Esophagus squamous epithelium (tissue), 5 donors: Measurements from ENCODE around the gene PADI2. TPM values are rescaled to one million over a fixed set of nuclear protein-coding genes. Genes with fewer than 3 reads are reported as not detected.

ENCODE experiments used
- DNase-seq: peaks from one replicate; lab custom pipeline; 2025; lab: John Stamatoyannopoulos, UW
- H3K27ac ChIP-seq, 4 donors: fragments of 200-600 bp; sonication (generic); one replicate each; pipeline ENCODE4 v1.5.1; 2016 to 2019; ENCODE audit warnings: mild to moderate bottlenecking in 1 of 4
- H3K27me3 ChIP-seq, 4 donors: fragments of 200-600 bp; sonication (generic); 1 replicate in 3 of 4; 2 replicates in 1 of 4; pipeline versions ENCODE4 v1.5.1 to v1.6.0; 2017 to 2021; ENCODE audit warnings: antibody characterized with exemption in 1 of 4
- H3K36me3 ChIP-seq, 3 donors: fragments of 200-600 bp; sonication (generic); one replicate each; pipeline ENCODE4 v1.5.1; 2016 to 2019
- H3K4me1 ChIP-seq, 3 donors: fragments of 200-600 bp; sonication (generic); one replicate each; pipeline ENCODE4 v1.5.1; 2017 to 2019
- H3K4me3 ChIP-seq, 4 donors: fragments of 200-600 bp; sonication (generic); 1 replicate in 3 of 4; 2 replicates in 1 of 4; pipeline ENCODE4 v1.5.1; 2016 to 2019; ENCODE audit warnings: mild to moderate bottlenecking in 2 of 4, moderate library complexity in 1 of 4
- H3K9me3 ChIP-seq, 3 donors: fragments of 200-600 bp; sonication (generic); one replicate each; pipeline ENCODE4 v1.5.1; 2016 to 2019
- POLR2A ChIP-seq, 4 donors: fragments of 450-650 bp; IDR thresholded peaks; one replicate each; pipeline ENCODE4 v1.6.1; 2017; ENCODE audit warnings: antibody characterized with exemption in 4 of 4, mild to moderate bottlenecking in 4 of 4, moderate library complexity in 3 of 4
- WGBS, 2 donors: methylation state at CpG; one replicate each; pipeline ENCODE4 v1.1.5; 2018; 5-methylcytosine and 5-hydroxymethylcytosine counted together
- intact Hi-C: fragments of 100-400 bp; cut with DNase I; formaldehyde crosslinking; loops from one replicate; pipeline ENCODE4 v1.15.0; 2022
- total RNA-seq, 4 donors: library from RNA; depleted of rRNA; stranded (reverse); fragments of >200 nt; gene quantifications; one replicate each; pipeline ENCODE4 v1.1.0, GENCODE V29; 2016
- TF ChIP-seq, protein P1 (sequence below), 6 experiments: fragments of 450-650 bp in 4 of 6; fragments of 200-600 bp in 2 of 6; sonication (generic) in 2 of 6; IDR thresholded peaks; one replicate each; pipeline ENCODE4 v1.5.1; 2016 to 2019; ENCODE audit warnings: antibody characterized with exemption in 6 of 6, mild to moderate bottlenecking in 4 of 6, moderate library complexity in 4 of 6
- donor health status: DM: yes; HTN: yes; CAD: no.

PADI2 gene
- total RNA-seq, 4 donors from 2014 or later, result 0.57 to 2.1 (median 1.1) TPM

- peak overlapping the region in 3 of 4 donors; percentile 16 to 57 (median 38) for H3K4me3 ChIP-seq
- WGBS, 2 donors, result 7 to 8% methylated on average over 7 to 11 of the region's 14 CpGs
Measured at GRCh38 chr1:17118706-17119075, 560 bp downstream of the PADI2 start.

GRCh38 chr1:17118268-17118667 is 983 bp downstream of the PADI2 start:
- Histone ChIP-seq H3K36me3 (no peaks in the 10 kb centered on the region), H3K4me1 (peaks cover 13 to 33% (median 14%) of the 10 kb centered on the region in 3 donors), H3K9me3 (no peaks in the 10 kb centered on the region), H3K4me3 (peak overlapping the region in 2 of 4 donors; percentile 38 to 57), H3K27ac (no peak overlapping the region), H3K27me3 (peaks cover 0 to 63% (median 9%) of the 10 kb centered on the region in 4 donors)
- intact Hi-C loops, result no loop called here
- no peak for DNase-seq
- TF ChIP-seq, protein P1, sequence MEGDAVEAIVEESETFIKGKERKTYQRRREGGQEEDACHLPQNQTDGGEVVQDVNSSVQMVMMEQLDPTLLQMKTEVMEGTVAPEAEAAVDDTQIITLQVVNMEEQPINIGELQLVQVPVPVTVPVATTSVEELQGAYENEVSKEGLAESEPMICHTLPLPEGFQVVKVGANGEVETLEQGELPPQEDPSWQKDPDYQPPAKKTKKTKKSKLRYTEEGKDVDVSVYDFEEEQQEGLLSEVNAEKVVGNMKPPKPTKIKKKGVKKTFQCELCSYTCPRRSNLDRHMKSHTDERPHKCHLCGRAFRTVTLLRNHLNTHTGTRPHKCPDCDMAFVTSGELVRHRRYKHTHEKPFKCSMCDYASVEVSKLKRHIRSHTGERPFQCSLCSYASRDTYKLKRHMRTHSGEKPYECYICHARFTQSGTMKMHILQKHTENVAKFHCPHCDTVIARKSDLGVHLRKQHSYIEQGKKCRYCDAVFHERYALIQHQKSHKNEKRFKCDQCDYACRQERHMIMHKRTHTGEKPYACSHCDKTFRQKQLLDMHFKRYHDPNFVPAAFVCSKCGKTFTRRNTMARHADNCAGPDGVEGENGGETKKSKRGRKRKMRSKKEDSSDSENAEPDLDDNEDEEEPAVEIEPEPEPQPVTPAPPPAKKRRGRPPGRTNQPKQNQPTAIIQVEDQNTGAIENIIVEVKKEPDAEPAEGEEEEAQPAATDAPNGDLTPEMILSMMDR (IDR thresholded peaks at IDR 0.05), result no peak
- no peak for TF ChIP-seq POLR2A (IDR thresholded peaks at IDR 0.05)
- 35 to 44% methylated on average over 7 of the region's 7 CpGs for WGBS, 2 donors

More at GRCh38 chr1:17118706-17119075, 560 bp downstream of the PADI2 start:
- DNase-seq, result no peak
- H3K9me3 ChIP-seq, result no peaks in the 10 kb centered on the region
- no peaks in the 10 kb centered on the region for H3K36me3 ChIP-seq
- no peak overlapping the region for H3K27ac ChIP-seq
- TF ChIP-seq, protein P1 (IDR thresholded peaks at IDR 0.05), result no peak
- TF ChIP-seq POLR2A (IDR thresholded peaks at IDR 0.05), result no peak
- peaks cover 0 to 64% (median 9%) of the 10 kb centered on the region in 4 donors for H3K27me3 ChIP-seq
- H3K4me1 ChIP-seq, result peaks cover 13 to 29% (median 14%) of the 10 kb centered on the region in 3 donors
- intact Hi-C loops, result no loop called here

- peaks cover 0 to 59% (median 9%) of the 10 kb centered on the region in 4 donors for H3K27me3 ChIP-seq
Measured at GRCh38 chr1:17117451-17118265, 1.6 kb downstream of the PADI2 start.

GRCh38 chr1:17116643-17117042 is 2.6 kb downstream of the PADI2 start:
- peaks cover 0 to 64% (median 9%) of the 10 kb centered on the region in 4 donors for H3K27me3 ChIP-seq
- DNase-seq, result no peak
- no peak overlapping the region for H3K27ac ChIP-seq
- H3K36me3 ChIP-seq, result no peaks in the 10 kb centered on the region
- intact Hi-C loops, result no loop called here
- H3K4me1 ChIP-seq, result peaks cover 13 to 33% (median 14%) of the 10 kb centered on the region in 3 donors
- no peaks in the 10 kb centered on the region for H3K9me3 ChIP-seq
- TF ChIP-seq, protein P1 (IDR thresholded peaks at IDR 0.05), result no peak
- TF ChIP-seq POLR2A (IDR thresholded peaks at IDR 0.05), result no peak
- no CpG with 5 or more reads among the region's 1 CpG for WGBS, 2 donors
- no peak overlapping the region for H3K4me3 ChIP-seq

More at GRCh38 chr1:17117451-17118265, 1.6 kb downstream of the PADI2 start:
- 74 to 77% methylated on average over 6 to 8 of the region's 16 CpGs for WGBS, 2 donors
- H3K4me1 ChIP-seq, result peaks cover 13 to 33% (median 14%) of the 10 kb centered on the region in 3 donors
- intact Hi-C loops, result no loop called here
- no peak for DNase-seq
- no peaks in the 10 kb centered on the region for H3K36me3 ChIP-seq
- H3K4me3 ChIP-seq, result peak overlapping the region in 1 of 4 donors; percentile 57
- no peak for TF ChIP-seq POLR2A (IDR thresholded peaks at IDR 0.05)
- TF ChIP-seq, protein P1 (IDR thresholded peaks at IDR 0.05), result no peak
- no peaks in the 10 kb centered on the region for H3K9me3 ChIP-seq
- no peak overlapping the region for H3K27ac ChIP-seq

DNA sequence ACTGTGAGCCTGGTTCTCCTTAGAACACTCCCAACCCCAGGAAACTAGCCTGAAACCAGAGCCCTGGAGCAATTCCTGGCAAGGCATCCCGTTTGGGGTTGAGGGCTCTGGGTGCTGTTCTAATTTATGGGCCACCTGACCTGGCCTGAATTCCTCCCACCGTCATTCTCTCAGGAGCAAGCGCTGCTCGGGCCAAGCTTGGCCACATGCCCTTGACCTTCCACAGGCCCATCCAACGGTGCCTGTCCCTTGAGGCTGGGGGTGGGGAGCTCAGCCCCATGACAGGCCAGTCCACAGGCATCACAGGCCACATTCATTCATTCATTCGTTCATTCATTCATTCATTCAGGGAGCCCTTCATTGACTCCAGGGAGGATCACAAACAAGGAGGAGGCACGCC is 5.3 kb downstream of the PADI2 start:
- no peak overlapping the region for H3K4me3 ChIP-seq
- no peak overlapping the region for H3K27ac ChIP-seq
- peaks cover 0 to 49% (median 9%) of the 10 kb centered on the region in 4 donors for H3K27me3 ChIP-seq
- peaks cover 6 to 25% (median 8%) of the 10 kb centered on the region in 3 donors for H3K4me1 ChIP-seq
- intact Hi-C loops, result no loop called here
- TF ChIP-seq, protein P1 (IDR thresholded peaks at IDR 0.05), result no peak
- no peak for TF ChIP-seq POLR2A (IDR thresholded peaks at IDR 0.05)
- no peak for DNase-seq
- no peaks in the 10 kb centered on the region for H3K9me3 ChIP-seq
- WGBS, 2 donors, result 34 to 40% methylated on average over 3 to 4 of the region's 7 CpGs
- H3K36me3 ChIP-seq, result no peaks in the 10 kb centered on the region
